ENCODE results near the gene SFXN2. TPM values are rescaled to one million over a fixed set of nuclear protein-coding genes. Genes with fewer than 3 reads are reported as not detected.
A peak's percentile ranks its signal among the peaks of the same experiment; 100 is the strongest.

Gene SFXN2
- polyA plus RNA-seq, 1 experiment, result 6.5 TPM

DNA sequence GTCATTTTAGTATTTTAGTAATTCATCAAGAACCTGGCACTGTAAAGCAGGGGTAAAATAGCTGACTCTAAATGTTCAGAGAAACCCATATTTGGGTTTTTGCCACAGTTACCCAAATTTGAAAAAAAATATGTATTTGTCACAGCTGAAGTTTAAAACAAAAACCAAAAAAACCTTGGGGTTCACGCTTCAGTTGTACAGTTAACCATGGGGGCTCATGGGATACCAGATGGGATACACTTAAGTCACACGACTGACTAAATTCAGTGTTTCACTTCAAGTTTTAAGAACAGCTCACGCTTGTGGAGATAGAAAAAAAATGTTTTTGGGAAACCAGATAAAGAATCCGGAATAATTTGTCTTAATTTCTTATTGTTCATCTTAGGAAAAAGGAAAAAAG is 2.3 kb upstream of the SFXN2 start:
- no peak overlapping the region for H3K27ac ChIP-seq (ENCODE audit: low read depth, low read length)
- no peak for DNase-seq (ENCODE audit: low read depth, low spot score)
- ChIA-PET POLR2A (interaction anchor here (0.7 to 5.7 kb wide), 3 partner anchors 36 to 162 kb away, joined by 3 to 71 read pairs (median 5); no protein-coding TSS in a partner anchor), CTCF (interaction anchor here (0.6 to 4.6 kb wide), 3 partner anchors 22 to 37 kb away, joined by 5 to 28 read pairs (median 21); no protein-coding TSS in a partner anchor)
- no peaks in the 10 kb centered on the region for H3K27me3 ChIP-seq (ENCODE audit: control insufficient read depth, insufficient read depth, low read length)
- TF ChIP-seq, protein P1, sequence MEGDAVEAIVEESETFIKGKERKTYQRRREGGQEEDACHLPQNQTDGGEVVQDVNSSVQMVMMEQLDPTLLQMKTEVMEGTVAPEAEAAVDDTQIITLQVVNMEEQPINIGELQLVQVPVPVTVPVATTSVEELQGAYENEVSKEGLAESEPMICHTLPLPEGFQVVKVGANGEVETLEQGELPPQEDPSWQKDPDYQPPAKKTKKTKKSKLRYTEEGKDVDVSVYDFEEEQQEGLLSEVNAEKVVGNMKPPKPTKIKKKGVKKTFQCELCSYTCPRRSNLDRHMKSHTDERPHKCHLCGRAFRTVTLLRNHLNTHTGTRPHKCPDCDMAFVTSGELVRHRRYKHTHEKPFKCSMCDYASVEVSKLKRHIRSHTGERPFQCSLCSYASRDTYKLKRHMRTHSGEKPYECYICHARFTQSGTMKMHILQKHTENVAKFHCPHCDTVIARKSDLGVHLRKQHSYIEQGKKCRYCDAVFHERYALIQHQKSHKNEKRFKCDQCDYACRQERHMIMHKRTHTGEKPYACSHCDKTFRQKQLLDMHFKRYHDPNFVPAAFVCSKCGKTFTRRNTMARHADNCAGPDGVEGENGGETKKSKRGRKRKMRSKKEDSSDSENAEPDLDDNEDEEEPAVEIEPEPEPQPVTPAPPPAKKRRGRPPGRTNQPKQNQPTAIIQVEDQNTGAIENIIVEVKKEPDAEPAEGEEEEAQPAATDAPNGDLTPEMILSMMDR (IDR thresholded peaks at IDR 0.05; ENCODE audit: low read depth, low read length), result no peak
- no peak overlapping the region for H3K4me3 ChIP-seq (ENCODE audit: low read depth, low read length)
- peaks cover 3% of the 10 kb centered on the region; the same call in 1 of the 2 replicates for H3K9me3 ChIP-seq (ENCODE audit: control insufficient read depth, insufficient read depth, low read length)

GRCh38 chr10:102712843-102713538 is 1.4 kb upstream of the SFXN2 start:
- H3K27me3 ChIP-seq (ENCODE audit: control insufficient read depth, insufficient read depth, low read length), result no peaks in the 10 kb centered on the region
- peak overlapping the region; percentile 70 for H3K27ac ChIP-seq (ENCODE audit: low read depth, low read length)
- peaks cover 3% of the 10 kb centered on the region; the same call in 1 of the 2 replicates for H3K9me3 ChIP-seq (ENCODE audit: control insufficient read depth, insufficient read depth, low read length)
- ChIA-PET CTCF (interaction anchor here (0.7 to 4.6 kb wide), 7 partner anchors 21 to 600 kb away, joined by 3 to 28 read pairs (median 9); no protein-coding TSS in a partner anchor), POLR2A (interaction anchor here (0.7 to 5.7 kb wide), 9 partner anchors 13 to 163 kb away, joined by 3 to 71 read pairs (median 5); no protein-coding TSS in a partner anchor)
- DNase-seq (ENCODE audit: low read depth, low spot score), result no peak
- H3K4me3 ChIP-seq (ENCODE audit: low read depth, low read length), result peak overlapping the region; percentile 93
- TF ChIP-seq, protein P1 (IDR thresholded peaks at IDR 0.05; ENCODE audit: low read depth, low read length), result no peak

DNA sequence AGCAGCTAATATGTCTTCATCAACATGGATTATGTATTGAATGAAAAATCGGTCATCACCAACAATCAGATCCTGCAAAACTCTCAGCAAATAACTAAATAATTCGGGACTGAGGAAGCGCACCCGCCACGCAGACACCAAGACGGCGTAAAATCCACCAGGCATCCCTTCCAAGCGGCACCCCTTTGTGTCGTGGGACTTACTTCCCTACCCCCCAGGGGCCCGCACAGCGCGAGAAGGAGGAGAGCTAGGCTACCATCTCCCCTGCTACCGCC is 960 bp upstream of the SFXN2 start:
- ChIA-PET POLR2A (interaction anchor here (0.7 to 5.7 kb wide), 10 partner anchors 12 to 142 kb away, joined by 3 to 71 read pairs (median 4); partner anchors contain the start of gene WBP1L), CTCF (interaction anchor here (0.6 to 4.6 kb wide), 7 partner anchors 22 to 790 kb away, joined by 3 to 28 read pairs (median 5); no protein-coding TSS in a partner anchor)
- Histone ChIP-seq H3K27me3 (ENCODE audit: control insufficient read depth, insufficient read depth, low read length) (no peaks in the 10 kb centered on the region), H3K4me3 (ENCODE audit: low read depth, low read length) (peak overlapping the region; percentile 93), H3K27ac (ENCODE audit: low read depth, low read length) (peak overlapping the region; percentile 70), H3K9me3 (ENCODE audit: control insufficient read depth, insufficient read depth, low read length) (peaks cover 3% of the 10 kb centered on the region; the same call in 1 of the 2 replicates)
- DNase-seq (ENCODE audit: low read depth, low spot score), result no peak
- TF ChIP-seq, protein P1 (IDR thresholded peaks at IDR 0.05; ENCODE audit: low read depth, low read length), result no peak; the same call in 1 of the 2 replicates

DNA sequence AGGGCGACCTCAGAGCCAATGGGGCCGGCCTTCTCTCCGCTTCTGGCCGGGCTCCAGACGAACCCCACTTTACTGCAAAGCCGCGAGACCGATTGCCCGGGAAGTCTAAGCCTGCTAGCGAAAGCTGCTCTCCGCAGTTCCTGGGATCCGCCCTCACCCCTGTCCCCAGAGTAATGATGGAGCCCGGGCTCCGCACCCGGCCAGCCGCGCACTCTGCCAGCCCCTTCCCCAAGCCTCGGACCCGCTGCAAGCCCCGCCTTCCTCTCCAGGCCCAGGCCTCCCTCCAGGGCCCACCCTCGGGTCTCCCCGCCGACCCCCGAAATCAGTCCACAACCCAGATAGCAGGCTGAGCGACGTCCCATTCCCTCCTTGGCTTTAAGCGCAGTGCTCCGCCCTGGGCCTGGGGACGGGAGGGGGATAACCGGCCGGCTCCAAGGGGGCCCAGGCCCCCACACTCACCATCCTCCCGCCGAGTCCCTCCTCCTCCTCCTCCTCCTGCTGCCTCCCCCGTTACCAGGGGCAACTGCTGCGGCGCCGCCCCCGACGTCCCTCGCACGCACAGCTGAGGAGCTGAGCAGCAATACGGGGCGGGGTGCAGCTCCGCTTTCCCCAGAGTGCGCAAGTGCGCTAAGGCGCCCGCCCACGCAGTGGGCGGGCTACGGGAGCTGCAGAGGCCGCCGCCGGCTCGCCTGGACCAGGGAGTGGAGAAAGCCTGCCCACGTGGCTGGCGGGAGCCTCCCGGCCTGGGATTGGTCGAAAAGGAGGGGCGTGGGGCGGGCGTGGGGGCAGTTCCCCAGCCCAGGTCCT is 419 bp upstream of the SFXN2 start, which contains the start of gene ARL3:
TSS of gene ARL3 (minus strand) at position 584 of the 807 bp plus-strand sequence. CDS start at position 462, 122 bp downstream.
- TF ChIP-seq, protein P1 (IDR thresholded peaks at IDR 0.05; ENCODE audit: low read depth, low read length), result peak; percentile 54; the same call in 1 of the 2 replicates
- no peaks in the 10 kb centered on the region for H3K27me3 ChIP-seq (ENCODE audit: control insufficient read depth, insufficient read depth, low read length)
- ChIA-PET POLR2A (interaction anchor here (0.7 to 5.7 kb wide), 12 partner anchors 12 to 141 kb away, joined by 3 to 71 read pairs (median 4); partner anchors contain the start of gene WBP1L), CTCF (interaction anchor here (0.6 to 4.6 kb wide), 5 partner anchors 22 to 789 kb away, joined by 3 to 28 read pairs (median 5); no protein-coding TSS in a partner anchor)
- H3K9me3 ChIP-seq (ENCODE audit: control insufficient read depth, insufficient read depth, low read length), result peaks cover 3% of the 10 kb centered on the region; the same call in 1 of the 2 replicates
- H3K4me3 ChIP-seq (ENCODE audit: low read depth, low read length), result peak within 1 kb of the TSS; percentile 93
- DNase-seq (ENCODE audit: low read depth, low spot score), result peak; percentile 96
- H3K27ac ChIP-seq (ENCODE audit: low read depth, low read length), result peak within 1 kb of the TSS; percentile 70
